ENCODE measurements around the gene CNOT6.
"Not testable (repeated sequence)": the region's sequence is repeated elsewhere in the genome, so short reads cannot be mapped to it uniquely, and the experiment has no call there.

The CNOT6 gene

DNA sequence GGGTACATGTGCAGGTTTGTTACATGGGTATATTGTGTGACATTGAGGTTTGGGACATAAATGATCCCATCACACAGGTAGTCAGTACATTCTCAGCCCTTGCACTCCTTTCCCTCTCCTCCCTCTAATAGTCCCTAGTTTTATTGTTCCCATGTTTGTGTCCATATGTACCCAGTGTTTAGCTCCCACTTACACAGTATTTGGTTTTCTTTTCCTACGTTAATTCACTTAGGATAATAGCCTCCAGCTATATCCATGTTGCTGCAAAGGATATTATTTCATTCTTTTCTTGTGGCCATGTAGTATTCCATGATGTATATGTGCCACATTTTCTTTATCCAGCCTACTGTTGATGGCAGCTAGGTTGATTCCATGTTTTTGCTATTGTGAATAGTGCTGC is 27.4 kb downstream of the CNOT6 start:
- DNase-seq: no peak

DNA sequence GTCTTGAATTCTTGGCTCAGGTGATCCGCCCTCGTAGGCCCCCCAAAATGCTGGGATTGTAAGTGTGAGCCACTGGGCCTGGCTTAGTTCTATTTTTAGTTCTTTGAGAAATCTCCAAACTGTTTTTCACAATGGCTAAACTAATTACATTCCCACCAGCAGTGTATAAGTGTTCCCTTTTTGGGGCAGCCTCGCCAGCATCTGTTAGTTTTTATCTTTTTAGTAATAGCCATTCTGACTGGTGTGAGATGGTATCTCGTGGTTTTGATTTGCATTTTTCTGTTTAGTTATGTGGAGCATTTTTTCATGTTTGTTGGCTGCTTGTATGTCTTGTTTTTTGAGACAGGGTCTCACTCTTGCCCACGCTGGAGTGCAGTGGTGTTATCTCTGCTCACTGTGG is 28.2 kb downstream of the CNOT6 start:
- no peak for DNase-seq

DNA sequence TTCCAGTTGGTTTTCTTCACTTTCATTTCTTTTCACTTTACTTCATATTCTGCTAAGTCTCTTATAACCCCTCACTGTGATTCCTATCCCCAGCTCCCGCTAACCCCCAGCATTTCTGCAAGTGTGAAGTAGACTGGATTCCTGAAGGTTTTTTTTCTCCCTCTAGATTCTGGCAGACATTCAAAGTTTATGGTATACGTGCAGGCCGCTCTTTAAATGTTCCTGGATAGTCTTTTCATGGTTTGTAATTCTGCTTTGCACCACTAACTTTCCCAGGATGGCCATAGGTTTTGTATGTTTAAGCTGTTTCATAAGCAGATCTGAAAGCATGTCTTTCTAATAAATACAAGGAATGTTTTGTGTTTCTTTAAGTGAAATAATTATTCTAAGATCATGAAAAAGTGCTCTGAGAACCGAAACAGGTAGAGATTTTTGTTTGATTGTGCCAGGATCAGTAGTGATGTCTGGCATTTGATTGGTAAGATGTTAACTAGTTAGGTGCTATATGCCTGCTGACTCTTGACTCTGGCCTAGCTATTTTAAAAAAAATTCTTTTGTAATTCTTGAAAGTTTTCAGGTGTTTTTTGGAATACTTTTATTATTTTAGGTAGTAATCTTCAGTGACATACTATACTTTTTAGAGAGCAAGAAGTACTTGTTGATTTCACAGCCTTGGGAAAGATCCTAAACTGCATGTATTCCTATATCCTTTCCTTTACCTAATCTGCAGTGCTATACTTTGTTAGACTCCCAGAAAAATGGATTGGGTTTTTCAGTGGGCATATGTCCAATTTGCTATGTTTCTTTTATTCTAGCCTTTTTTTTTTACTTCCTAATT is 29.7 kb downstream of the CNOT6 start:
- DNase-seq: no peak

DNA sequence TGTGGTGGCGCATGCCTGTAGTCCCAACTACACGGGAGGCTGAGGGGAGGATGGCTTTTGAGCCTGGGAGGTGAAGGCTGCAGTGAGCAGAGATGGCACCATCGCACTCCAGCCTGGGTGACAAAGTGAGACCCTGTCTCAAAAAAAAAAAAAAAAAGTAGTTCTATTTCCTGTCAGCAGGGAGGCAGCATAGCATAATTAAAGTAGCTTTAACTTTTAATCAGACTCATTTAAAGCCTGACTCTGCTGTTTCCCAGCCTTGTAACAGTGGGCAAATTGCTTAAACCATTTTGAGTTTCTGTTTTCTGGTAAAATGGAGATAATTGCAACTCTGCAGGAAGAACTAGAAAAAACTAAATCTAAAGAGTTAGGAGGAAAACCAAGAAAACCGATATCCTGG is 31.2 kb downstream of the CNOT6 start:
- no peak for DNase-seq

DNA sequence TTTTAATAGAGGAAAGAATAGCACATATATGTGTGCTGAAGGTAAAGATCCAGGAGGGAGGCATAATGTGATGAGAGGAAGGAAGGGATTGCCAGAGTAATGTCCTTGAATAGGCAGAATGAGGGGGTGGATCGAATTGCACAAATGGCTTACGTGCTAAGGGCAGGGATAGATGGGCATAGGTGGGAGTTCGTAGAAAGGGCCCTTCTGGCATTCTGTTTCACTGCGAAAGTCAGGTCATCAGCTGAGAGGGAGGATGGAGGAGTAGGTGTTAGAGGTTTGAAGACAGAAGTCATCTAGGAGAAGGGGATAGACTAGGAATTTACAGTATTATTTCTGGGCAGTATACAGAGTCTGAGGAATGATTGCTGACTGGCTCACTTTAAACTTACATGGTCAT is 32.1 kb downstream of the CNOT6 start:
- no peak for DNase-seq

DNA sequence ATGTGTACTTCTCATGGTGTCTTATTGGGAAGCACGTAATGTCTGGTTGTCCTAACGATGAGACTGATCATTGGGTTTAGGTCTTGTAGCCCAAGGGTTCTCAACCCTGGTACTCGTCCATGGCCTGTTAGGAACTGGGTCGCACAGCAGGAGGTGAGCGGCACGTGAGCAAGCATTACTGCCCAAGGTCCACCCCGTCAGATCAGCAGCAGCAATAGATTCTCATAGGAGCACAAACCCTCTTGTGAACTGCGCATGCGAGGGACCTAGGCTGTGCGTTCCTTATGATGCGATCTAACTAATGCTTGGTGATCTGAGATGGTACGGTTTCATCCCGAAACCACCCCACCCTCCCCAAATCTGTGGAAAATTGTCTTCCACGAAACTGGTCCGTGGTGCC is 33.5 kb downstream of the CNOT6 start:
- no peak for DNase-seq

DNA sequence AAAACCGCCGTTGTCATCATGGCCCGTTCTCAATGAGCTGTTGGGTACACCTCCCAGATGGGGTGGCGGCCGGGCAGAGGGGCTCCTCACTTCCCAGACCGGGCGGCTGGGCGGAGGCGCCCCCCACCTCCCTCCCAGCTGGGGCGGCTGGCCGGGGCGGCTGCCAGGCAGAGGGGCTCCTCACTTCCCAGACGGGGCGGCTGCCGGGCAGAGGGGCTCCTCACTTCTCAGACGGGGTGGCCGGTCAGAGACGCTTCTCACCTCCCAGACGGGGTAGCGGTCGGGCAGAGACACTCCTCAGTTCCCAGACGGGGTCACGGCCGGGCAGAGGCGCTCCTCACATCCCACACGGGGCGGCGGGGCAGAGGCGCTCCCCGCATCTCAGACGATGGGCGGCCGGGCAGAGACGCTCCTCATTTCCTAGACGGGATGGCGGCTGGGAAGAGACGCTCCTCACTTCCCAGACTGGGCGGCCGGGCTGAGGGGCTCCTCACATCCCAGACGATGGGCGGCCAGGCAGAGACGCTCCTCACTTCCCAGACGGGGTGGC is 36.9 kb downstream of the CNOT6 start:
- not testable (repeated sequence) for DNase-seq

DNA sequence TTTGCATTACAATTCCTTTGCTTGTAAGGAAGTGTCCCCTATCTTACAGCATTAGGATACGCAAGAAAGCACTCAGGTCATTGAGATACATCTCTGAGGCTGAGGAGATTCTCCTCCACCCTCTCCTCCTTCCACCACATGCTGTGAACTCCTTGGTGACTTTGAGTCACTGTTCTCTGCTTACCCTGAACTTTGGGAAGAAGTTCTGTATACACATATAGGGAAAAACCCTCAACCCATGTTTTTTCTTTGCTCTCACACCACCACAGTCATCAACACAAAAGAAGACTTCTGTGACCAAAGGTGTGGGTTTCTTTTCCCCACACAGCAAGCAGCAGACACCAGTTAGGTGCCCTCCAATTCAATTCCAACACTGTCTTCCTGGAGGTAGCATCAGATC is 38.1 kb downstream of the CNOT6 start:
- DNase-seq: no peak

DNA sequence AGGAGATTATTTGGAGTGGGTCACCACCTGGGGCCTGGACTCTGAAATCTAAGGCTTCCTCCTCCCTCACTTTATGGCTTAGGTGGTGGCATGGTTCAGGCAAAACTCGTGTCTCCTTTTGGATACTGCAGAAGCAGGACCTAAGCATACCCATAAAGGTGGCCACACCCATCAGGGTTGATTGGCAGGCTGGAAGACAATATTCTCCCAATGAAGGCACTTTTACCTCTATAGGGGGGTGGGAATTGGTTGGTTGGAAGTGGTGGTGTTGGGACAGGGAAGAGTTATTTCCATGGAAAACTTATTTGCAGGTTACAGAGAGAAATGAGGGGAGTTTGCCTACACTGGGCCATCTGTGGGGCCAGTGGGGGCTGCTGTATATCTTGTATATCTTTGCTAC is 39.7 kb downstream of the CNOT6 start:
- DNase-seq: no peak

DNA sequence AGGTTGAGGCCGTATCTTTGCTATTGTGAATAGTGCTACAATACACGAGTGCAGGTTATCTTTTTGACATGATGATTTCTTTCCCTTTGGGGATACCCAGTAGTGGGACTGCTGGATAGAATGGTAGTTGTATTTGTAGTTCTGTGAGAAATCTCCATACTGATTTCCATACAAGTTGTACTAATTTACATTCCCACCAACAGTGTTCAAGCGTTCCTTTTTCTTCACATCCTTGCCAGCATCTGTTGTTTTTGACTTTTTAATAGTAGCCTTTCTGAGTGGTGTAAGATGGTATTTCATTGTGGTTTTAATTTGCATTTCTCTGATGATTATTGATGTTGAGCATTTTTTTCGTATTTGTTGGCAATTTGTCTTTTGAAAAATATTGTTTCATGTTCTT is 41.4 kb downstream of the CNOT6 start:
- no peak for DNase-seq

DNA sequence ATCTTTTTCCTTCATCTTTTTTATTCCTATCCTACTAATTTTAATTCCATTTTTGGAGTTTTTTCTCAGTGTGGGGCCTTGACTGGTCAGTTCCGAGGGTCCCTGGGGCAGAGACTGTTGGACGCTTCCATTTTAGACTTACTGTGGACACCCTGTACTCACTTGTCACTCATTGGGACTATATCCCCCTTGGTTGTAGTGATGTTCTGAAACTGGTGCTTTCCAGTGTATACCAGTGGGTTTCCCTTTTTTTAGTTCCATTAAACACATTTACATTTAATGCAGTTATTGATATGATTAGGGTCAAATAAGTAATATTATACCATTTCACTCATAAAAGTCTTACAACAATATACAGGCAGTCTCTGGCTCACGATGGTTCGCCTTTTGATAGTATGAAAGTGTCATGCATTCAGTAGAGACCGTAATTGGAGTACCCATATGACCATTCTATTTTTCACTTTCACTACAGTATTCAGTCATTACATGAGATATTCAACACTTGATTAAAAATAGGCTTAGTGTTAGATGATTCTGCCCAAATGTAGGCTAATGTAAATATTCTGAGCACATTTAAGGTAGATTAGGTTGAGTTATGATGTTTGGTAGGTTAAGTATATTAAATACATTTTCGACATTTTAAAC is 46.0 kb downstream of the CNOT6 start:
- no peak for DNase-seq

DNA sequence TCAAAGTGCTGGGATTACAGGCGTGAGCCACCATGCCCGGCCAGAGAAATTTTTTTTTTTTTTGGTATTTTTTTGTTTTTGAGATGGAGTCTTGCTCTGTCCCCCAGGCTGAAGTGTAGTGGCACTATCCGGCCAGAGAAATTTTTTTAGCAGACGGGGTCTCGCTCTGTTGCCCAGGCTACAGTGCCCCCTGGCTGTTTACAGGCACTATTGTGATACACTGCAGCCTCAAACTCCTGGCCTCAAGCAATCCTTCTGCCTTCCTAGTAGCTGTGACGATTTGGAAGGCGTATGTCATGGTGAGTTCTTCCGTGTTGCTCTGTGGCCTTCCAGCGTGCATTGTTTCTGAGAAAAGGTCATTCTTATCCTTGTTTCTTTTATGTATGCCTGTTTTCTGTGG is 47.5 kb downstream of the CNOT6 start:
- DNase-seq: no peak

DNA sequence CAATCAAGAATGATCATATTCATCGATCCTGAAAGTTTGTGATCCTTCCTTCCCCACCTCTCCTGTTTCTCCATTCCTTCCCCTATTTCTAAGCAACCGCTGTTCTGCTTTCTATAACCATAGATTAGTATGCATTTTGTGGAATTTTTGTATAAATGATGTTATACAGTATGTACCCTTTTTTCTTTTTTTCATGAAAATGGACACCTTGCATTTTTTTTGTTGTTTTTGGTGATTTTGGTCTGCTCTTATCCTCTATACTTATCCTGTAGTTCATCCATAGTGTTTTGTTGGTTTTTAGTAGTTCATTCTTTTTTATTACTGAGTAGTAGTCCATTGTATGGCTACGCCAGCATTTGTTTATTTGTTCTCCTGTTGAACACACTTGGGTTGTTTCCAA is 51.1 kb downstream of the CNOT6 start:
- no peak for DNase-seq

DNA sequence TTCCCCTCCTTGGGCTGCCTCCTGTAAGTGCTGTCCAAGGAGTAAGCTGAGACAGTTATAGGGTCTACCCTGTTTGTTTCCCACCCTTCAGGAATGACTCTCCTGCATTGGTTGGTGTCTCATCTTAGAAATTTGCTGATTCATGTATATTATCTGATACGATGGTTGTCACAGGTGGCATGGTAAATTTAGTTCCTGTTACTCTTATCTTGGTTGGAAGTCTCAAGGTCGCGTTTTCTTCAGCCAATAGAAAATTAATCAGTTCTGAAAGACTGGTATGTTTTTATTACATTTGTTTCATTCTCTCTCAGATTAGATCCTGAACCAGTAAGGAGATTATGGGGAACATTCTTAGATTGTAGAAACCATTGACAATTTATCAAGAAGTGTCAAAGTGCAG is 54.4 kb downstream of the CNOT6 start:
- DNase-seq: no peak

DNA sequence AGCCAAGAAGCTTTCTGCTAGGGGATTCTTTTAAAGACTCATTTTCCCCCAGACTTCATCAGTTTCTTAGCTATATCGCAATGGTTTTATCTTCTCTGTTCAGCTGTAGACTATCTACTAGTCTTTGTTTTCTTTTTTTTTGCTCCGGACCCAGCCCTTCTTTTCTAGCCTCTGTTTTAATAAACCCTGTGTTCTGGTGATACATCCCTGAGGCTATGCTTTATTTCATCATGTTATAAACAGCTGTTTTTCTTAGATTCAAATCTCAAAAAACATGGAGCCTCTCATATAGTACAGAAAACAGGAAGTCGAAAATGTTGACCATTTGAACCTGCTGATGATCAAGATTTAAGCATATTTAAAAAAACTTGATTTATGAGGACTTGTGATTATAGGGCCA is 59.4 kb downstream of the CNOT6 start:
- DNase-seq: no peak

DNA sequence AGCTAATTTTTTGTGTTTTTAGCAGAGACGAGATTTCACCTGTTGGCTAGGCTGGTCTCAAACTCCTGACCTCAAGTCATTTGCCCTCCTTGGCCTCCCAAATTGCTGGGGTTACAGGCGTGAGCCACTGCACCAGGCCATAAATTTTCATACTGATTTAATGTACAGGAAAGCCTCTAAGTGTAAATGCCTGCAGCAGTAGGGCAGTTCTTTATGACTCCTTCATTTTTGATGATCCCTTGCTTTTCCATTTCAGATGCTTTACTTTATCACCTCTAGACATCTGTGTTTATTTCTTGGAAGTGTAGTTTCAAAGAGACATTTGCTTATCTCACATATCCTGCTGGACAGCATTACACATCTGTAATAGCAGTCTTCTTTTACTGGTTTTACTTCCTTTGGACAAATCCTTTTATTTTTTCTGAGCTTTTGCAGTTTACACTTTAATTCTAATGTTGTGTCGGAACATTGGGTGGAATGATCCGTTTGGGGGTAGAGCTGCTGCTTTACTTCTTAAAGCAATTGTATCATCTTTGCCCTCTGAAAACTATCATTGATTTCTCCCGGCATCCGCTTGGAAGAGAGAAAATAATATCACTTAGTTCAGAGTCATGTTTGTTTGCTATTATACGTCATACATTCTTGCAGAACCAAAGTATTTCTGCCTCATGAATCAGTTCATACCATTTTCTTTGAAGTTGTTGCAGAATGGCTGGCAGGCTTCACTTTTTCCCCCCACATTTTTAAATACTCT is 61.2 kb downstream of the CNOT6 start:
- no peak for DNase-seq

DNA sequence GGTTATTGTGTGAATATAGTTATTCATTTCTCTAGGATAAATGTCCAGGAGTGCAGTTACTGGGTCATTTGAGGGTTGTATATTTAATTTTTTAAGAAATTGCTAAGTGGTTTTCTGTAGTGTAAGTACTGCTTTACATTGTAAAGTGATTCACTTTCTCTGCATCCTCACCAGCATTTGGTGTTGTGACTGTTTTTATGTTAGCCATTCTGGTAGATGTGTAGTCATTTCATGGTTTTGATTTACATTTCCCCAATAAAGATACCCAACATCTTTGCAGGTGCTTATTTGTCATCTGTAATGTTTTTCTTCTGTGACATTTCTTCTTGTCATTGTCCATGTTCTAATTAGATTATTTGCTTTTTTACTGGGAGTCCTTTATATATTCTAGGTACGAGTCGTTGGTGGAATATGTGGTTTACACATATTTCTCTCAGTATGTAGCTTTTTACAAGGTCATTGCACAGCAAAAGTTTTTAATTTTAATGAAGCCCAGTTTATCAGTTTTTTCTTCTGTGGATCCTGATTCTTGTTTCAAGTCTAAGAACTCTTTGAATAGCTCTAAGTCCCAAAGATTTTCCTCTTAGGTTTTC is 63.1 kb downstream of the CNOT6 start:
- no peak for DNase-seq

DNA sequence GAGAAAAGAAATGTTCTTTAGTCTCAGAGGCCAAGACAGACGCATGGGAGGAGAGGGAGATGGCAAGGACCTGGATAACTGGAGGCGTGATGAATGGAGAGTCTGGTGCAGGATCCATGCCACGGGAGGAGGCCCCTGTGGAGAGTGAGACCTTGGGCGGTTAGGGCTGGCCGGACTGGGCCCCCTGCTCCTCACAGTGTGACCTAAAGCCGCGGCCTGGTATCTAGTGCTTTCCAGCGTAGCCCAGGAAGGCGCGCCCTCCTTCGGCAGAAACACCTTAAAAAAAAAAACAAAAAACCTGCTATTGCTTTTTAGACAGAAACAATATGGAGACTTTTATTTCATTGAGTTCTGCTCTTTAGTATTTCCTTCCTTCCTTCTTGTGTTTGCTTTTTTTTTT is 64.1 kb downstream of the CNOT6 start:
- no peak for DNase-seq

DNA sequence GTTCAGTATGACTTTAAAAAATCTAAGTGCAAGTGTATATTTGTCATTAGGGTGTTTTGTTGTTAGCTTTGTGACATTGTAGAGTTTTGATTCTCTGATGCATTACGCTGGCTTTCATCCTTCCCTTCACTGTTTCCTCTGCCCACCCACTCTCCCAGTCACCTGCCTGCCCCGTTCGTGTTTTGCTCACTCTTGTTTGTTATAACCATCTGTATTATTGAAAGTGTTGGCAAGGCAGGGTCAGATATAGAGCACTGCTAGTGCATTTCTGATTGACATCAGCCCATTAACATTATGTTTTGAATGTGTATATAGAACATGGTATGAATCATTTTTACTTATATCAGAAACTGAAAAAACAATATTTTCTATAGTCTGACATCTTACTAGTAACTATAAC is 69.8 kb downstream of the CNOT6 start:
- DNase-seq: no peak

DNA sequence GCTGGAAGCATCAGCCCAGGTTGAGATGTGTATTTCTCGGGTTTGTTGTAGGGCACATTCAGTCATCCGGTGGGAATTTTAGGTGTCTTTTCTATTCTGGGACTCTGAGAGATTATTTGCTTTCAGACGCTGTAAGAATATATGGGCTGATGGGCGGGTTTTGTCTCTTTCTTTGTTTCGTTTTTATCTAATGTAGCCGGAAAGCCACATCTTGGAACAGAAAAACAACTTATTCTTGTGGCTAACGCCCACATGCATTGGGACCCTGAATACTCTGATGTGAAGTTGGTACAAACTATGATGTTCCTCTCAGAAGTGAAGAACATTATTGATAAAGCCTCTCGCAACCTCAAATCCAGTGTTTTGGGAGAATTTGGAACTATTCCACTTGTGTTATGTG is 74.7 kb downstream of the CNOT6 start:
- no peak for DNase-seq

DNA sequence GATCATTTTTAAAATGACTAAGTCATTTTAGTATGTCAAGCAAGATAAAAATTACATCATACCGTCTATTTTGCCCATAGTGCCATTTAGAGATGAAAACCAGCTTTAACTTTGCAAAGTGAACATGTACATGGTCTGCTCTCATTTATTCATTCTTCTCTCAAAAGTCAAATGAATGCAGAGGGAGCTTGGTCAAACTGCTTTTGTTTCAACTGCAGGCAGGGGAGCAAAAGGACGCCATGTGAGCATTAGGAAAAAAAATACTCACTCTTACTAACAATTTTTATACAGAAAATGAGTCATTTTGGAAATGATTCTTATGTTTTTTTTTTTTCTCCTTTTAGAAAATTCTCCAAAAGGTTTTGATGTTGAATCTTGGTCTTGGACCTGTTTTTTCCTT is 81.4 kb downstream of the CNOT6 start:
- DNase-seq: no peak

DNA sequence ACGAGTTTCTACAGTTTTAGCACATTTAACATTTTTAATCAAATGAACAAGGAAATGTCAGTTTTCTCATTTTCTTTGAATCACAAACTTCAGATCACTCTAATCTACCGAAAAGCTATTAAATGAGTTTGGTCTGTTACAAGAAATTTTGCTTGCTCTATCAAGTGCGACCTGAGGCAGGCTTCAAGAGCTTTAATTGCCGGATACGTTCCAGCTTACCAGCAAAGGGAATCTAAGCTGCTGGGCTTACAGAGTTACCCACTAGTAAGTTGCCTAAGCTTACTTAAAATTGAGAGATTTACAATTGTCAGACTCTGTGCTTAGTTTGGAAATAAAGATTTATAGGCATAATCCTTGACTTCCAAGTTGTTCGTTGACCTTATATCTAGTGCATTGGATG is 86.5 kb downstream of the CNOT6 start:
- DNase-seq: no peak

DNA sequence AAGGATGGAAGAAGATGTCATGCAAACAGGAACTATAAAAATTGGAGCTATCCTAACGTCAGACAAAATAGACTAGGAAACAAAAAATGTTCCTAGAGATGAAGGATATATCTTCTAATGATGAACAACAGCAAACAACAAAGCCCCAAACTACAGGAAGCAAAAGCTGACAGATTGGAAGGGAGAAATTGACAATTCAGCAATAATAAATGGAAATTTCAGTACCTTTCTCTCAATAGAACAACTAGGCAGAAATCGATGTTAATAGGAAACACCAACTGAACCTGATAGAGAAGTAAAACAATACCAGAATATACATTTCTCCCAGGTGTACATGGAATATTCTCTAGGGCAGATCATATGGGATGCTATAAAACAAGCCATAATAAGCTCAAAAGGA is 89.6 kb downstream of the CNOT6 start:
- no peak for DNase-seq
